A549 (cell line): ENCODE data around the gene CNOT10. TPM values are rescaled to one million over a fixed set of nuclear protein-coding genes. Genes with fewer than 3 reads are reported as not detected.
"Not testable (repeated sequence)": the region's sequence is repeated elsewhere in the genome, so short reads cannot be mapped to it uniquely, and the experiment has no call there.

Experiments
- ATAC-seq, 2 experiments: fragments of 200-7000 bp in 1 of 2; fragments of >200 bp in 1 of 2; cut with Nextera tagmentation in 1 of 2; cut with Tn5 transposase in 1 of 2; 3 replicates each; pipeline versions ENCODE4 v1.8.0 to v1.9.1; 2018 to 2020; ENCODE audit warnings: mild to moderate bottlenecking in 1 of 2, moderate library complexity in 1 of 2
- CTCF ChIA-PET: fragments of 300-600 bp; sonication (Branson Sonifier 250); formaldehyde crosslinking; extraction: SDS; loops from one replicate; lab custom pipeline; 2021; ENCODE audit warnings: antibody characterized with exemption, inconsistent platforms; lab: Yijun Ruan, JAX
- POLR2A ChIA-PET: fragments of 350-600 bp; formaldehyde crosslinking; extraction: SDS; loops from one replicate; lab custom pipeline; 2021; ENCODE audit warnings: antibody characterized with exemption, inconsistent platforms; lab: Yijun Ruan, JAX
- DNase-seq, 2 experiments: peaks; one replicate each; pipeline versions ENCODE4 v3.0.0 to v3.0.0-alpha.2; 2011 to 2016; ENCODE audit warnings: low read depth in 1 of 2, low spot score in 1 of 2
- FAIRE-seq: peaks from 2 replicates; lab custom pipeline; 2011; peaks lifted over from hg19 to GRCh38; lab: Jason Lieb, UNC
- H3K27ac ChIP-seq, 2 experiments: fragments of >200 bp; sonication (Bioruptor Twin); formaldehyde crosslinking; 3 replicates each; pipeline ENCODE4 v1.5.1; 2016 to 2017
- H3K4me1 ChIP-seq: fragments of >200 bp; sonication (Bioruptor Twin); formaldehyde crosslinking; 3 replicates; pipeline ENCODE4 v1.6.1; 2016
- H3K4me2 ChIP-seq: fragments of >200 bp; sonication (Bioruptor Twin); formaldehyde crosslinking; 3 replicates; pipeline ENCODE4 v1.6.1; 2016
- H3K4me3 ChIP-seq: fragments of >200 bp; sonication (Bioruptor Twin); formaldehyde crosslinking; 3 replicates; pipeline ENCODE4 v1.5.1; 2016
- H3K9me3 ChIP-seq: fragments of >200 bp; sonication (Bioruptor Twin); formaldehyde crosslinking; 3 replicates; pipeline ENCODE4 v1.6.1; 2016
- CBX2 ChIP-seq: fragments of 200-600 bp; sonication (generic); IDR thresholded peaks from 2 replicates; pipeline ENCODE4 v1.6.1; 2016; ENCODE audit warnings: low read depth, mild to moderate bottlenecking, borderline replicate concordance
- CTCF ChIP-seq: fragments of >200 bp; sonication (Bioruptor Twin); formaldehyde crosslinking; IDR thresholded peaks from 3 replicates; pipeline ENCODE4 v1.5.1; 2016
- EHF ChIP-seq: fragments of 250-450 bp; sonication (Bioruptor Pico); IDR thresholded peaks from 2 replicates; pipeline ENCODE4 v1.5.0; 2020; ENCODE audit warnings: mild to moderate bottlenecking
- GATA3 ChIP-seq: IDR thresholded peaks from 2 replicates; pipeline ENCODE4 v1.6.1; 2012; ENCODE audit warnings: borderline replicate concordance
- HDAC2 ChIP-seq: fragments of 200-600 bp; sonication (generic); IDR thresholded peaks from 2 replicates; pipeline ENCODE4 v1.6.1; 2016
- HES2 ChIP-seq: fragments of >200 bp; sonication (Bioruptor Twin); formaldehyde crosslinking; IDR thresholded peaks from 2 replicates; pipeline ENCODE4 v1.6.1; 2016
- KDM1A ChIP-seq: fragments of 200-600 bp; sonication (generic); IDR thresholded peaks from 2 replicates; pipeline ENCODE4 v1.6.1; 2016; ENCODE audit warnings: low read depth, mild to moderate bottlenecking
- RAD21 ChIP-seq, 2 experiments: fragments of >200 bp in 1 of 2; sonication (Bioruptor Twin) in 1 of 2; formaldehyde crosslinking in 1 of 2; IDR thresholded peaks in 1 of 2; conservative IDR thresholded peaks in 1 of 2; 2 replicates in 1 of 2; 3 replicates in 1 of 2; pipeline ENCODE4 v1.6.1; 2012 to 2018; ENCODE audit warnings: inconsistent platforms in 1 of 2
- RARB ChIP-seq: fragments of 250-450 bp; sonication (Bioruptor Pico); IDR thresholded peaks from 2 replicates; pipeline ENCODE4 v1.8.0; 2021; ENCODE audit warnings: mild to moderate bottlenecking, moderate library complexity
- RCOR1 ChIP-seq: fragments of 150-350 bp; IDR thresholded peaks from 2 replicates; pipeline ENCODE4 v1.6.1; 2014; ENCODE audit warnings: antibody characterized with exemption, low read length, low read depth
- REST ChIP-seq: fragments of 200-600 bp; sonication (generic); IDR thresholded peaks from 2 replicates; pipeline ENCODE4 v1.6.1; 2016; ENCODE audit warnings: antibody characterized with exemption, mild to moderate bottlenecking, moderate library complexity
- SMC3 ChIP-seq: fragments of >200 bp; sonication (Bioruptor Twin); formaldehyde crosslinking; IDR thresholded peaks from 3 replicates; pipeline ENCODE4 v1.6.1; 2018; ENCODE audit warnings: inconsistent platforms
- USF2 ChIP-seq: fragments of 450-650 bp; IDR thresholded peaks from 2 replicates; pipeline ENCODE4 v1.6.1; 2014; ENCODE audit warnings: antibody characterized with exemption
- ZFP36 ChIP-seq: fragments of 450-650 bp; IDR thresholded peaks from 2 replicates; pipeline ENCODE4 v1.6.1; 2014; ENCODE audit warnings: borderline replicate concordance; ENCODE audit not compliant: partially characterized antibody
- ZSCAN20 ChIP-seq: fragments of 250-450 bp; sonication (Bioruptor Pico); IDR thresholded peaks from 2 replicates; pipeline ENCODE4 v1.8.0; 2022; ENCODE audit warnings: mild to moderate bottlenecking, moderate library complexity
- WGBS: methylation state at CpG from one replicate; pipeline ENCODE4 v1.1.6; 2017; ENCODE audit errors: missing lambda C conversion rate; 5-methylcytosine and 5-hydroxymethylcytosine counted together
- polyA plus RNA-seq, 4 experiments: library from polyadenylated mRNA; depleted of rRNA in 3 of 4; stranded (reverse); fragments of >200 nt; fragmentation: RNase III in 1 of 4; extraction: RNeasy Plus Mini Kit Qiagen cat#74134 plus additional on column Dnase treatment in 1 of 4; gene quantifications; 2 replicates in 3 of 4; 3 replicates in 1 of 4; pipeline ENCODE4 v1.2.3, GENCODE V29; 2011 to 2017
- TF ChIP-seq, protein P1 (sequence below): IDR thresholded peaks from 2 replicates; pipeline ENCODE4 v1.6.1; 2012

The CNOT10 gene
- polyA plus RNA-seq, 2 of the 4 experiments (the other 2 are of a cell fraction): 23.6 to 43.2 TPM

DNA sequence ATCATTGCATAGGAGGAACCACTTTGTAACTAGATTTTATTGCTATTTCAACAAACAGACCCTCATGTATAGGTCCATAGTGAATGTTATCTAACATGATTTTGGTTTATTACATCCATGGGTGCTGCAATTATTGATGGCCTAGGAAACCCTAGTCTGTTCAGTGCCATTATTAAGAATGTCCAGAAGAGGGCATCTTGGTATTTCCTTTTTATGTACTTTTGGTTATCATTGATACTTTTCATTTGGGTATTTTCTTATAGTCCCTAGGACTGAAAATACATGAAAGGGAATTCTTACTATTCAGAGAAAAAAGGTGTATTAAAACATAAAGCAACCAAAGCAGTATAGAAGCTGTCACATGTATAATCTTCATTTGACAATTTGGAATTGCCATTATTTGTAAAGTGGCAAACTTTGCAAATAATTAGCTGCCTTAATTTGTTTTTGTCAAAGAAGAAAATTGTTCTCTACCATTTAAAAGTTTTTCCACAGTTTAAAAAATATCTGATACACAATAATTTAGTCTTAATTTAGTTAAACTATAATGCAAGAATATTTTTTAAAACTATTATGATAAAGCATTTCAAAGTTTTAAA lies 48.7 kb downstream of the CNOT10 start:
- ChIA-PET CTCF (interaction anchor here (0.7 to 3.8 kb wide), 8 partner anchors 10 to 201 kb away, joined by 3 to 16 read pairs (median 6); no protein-coding TSS in a partner anchor), POLR2A (no interaction called here)
- Histone ChIP-seq H3K27ac (no peak overlapping the region), H3K4me2 (no peak overlapping the region), H3K9me3 (no peaks in the 10 kb centered on the region), H3K4me3 (no peak overlapping the region), H3K4me1 (no peaks in the 10 kb centered on the region)
- ATAC-seq (peak in 1 of 2 experiments; percentile 75; a peak in 4 of 6 replicates), FAIRE-seq (peak; percentile 98), DNase-seq (peak; percentile 42 to 54)
- TF ChIP-seq CBX2 (no peak), ZSCAN20 (no peak), RAD21 (conservative IDR thresholded peaks at IDR 0.05 in 1 of 2, IDR thresholded peaks at IDR 0.05 in 1 of 2) (peak; percentile 60 to 70; a peak in 4 of 5 replicates), HDAC2 (no peak), SMC3 (peak; percentile 57), GATA3 (no peak), HES2 (no peak), CTCF (peak; percentile 74)

GRCh38 chr3:32734756-32735155 lies 49.8 kb downstream of the CNOT10 start:
- FAIRE-seq (no peak), ATAC-seq (no peak), DNase-seq (no peak)
- no peak overlapping the region for H3K4me3 ChIP-seq
- WGBS: 91% methylated on average over 3 of the region's 3 CpGs
- ChIA-PET POLR2A (no interaction called here), CTCF (interaction anchor here (0.7 to 3.8 kb wide), 9 partner anchors 9 to 206 kb away, joined by 3 to 16 read pairs (median 4); no protein-coding TSS in a partner anchor)
- no peak overlapping the region for H3K4me2 ChIP-seq
- no peaks in the 10 kb centered on the region for H3K4me1 ChIP-seq
- TF ChIP-seq REST: no peak
- TF ChIP-seq RARB: no peak
- TF ChIP-seq KDM1A: no peak
- TF ChIP-seq, protein P1, sequence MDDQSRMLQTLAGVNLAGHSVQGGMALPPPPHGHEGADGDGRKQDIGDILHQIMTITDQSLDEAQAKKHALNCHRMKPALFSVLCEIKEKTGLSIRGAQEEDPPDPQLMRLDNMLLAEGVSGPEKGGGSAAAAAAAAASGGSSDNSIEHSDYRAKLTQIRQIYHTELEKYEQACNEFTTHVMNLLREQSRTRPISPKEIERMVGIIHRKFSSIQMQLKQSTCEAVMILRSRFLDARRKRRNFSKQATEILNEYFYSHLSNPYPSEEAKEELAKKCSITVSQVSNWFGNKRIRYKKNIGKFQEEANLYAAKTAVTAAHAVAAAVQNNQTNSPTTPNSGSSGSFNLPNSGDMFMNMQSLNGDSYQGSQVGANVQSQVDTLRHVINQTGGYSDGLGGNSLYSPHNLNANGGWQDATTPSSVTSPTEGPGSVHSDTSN: no peak
- no peak for TF ChIP-seq ZFP36
- no peak for TF ChIP-seq RCOR1
- no peak for TF ChIP-seq USF2
- TF ChIP-seq SMC3: no peak
- TF ChIP-seq EHF (CRISPR knock-in tag): no peak
- H3K9me3 ChIP-seq: no peaks in the 10 kb centered on the region
- H3K27ac ChIP-seq: no peak overlapping the region

GRCh38 chr3:32743470-32743869 lies 58.5 kb downstream of the CNOT10 start:
- H3K4me1 ChIP-seq, FAIRE-seq, H3K27ac ChIP-seq, ATAC-seq, H3K4me3 ChIP-seq, H3K9me3 ChIP-seq, H3K4me2 ChIP-seq, POLR2A ChIA-PET, DNase-seq: not testable (repeated sequence)
- WGBS: 95% methylated on average over 6 of the region's 6 CpGs
- CTCF ChIA-PET: interaction anchor here (1.0 to 2.0 kb wide), 2 partner anchors 9 to 89 kb away, joined by 3 to 7 read pairs; no protein-coding TSS in a partner anchor
